ENCODE data around the gene PFKP.

PFKP gene

GRCh38 chr10:3145366-3145765 is 78.0 kb downstream of the PFKP start:
- CTCF ChIA-PET: interaction anchor here (0.9 to 1.1 kb wide), 2 partner anchors 11 to 217 kb away, joined by 3 read pairs; no protein-coding TSS in a partner anchor

More at GRCh38 chr10:3145366-3145765, 78.0 kb downstream of the PFKP start:
- Histone ChIP-seq H3K36me3 (ENCODE audit: control insufficient read depth in 2 of 2, insufficient read depth in 1 of 2, low read length in 2 of 2) (peaks cover 19 to 100% of the 10 kb centered on the region in 2 experiments), H3K4me1 (ENCODE audit: control insufficient read depth, insufficient read depth, low read length) (no peaks in the 10 kb centered on the region), H3K4me3 (ENCODE audit: low read depth, low read length) (no peak overlapping the region), H3K9me3 (ENCODE audit: control insufficient read depth, insufficient read depth, low read depth, low read length) (no peaks in the 10 kb centered on the region), H3K27ac (ENCODE audit: extremely low read depth, low read depth, low read length) (no peak overlapping the region)
- TF ChIP-seq SP3 (tag by site-specific recombination; IDR thresholded peaks at IDR 0.05) (no peak), ZNF416 (tag by site-specific recombination; IDR thresholded peaks at IDR 0.05) (no peak), ZNF561 (tag by site-specific recombination; IDR thresholded peaks at IDR 0.05; ENCODE audit: borderline replicate concordance) (no peak), HOXC10 (CRISPR knock-in tag; IDR thresholded peaks at IDR 0.05) (no peak), TSHZ1 (tag by site-specific recombination; IDR thresholded peaks at IDR 0.05; ENCODE audit: borderline replicate concordance) (no peak), GLIS1 (tag by site-specific recombination; IDR thresholded peaks at IDR 0.05) (no peak), ZBTB10 (tag by site-specific recombination; IDR thresholded peaks at IDR 0.05) (no peak), ZNF48 (tag by site-specific recombination; IDR thresholded peaks at IDR 0.05) (no peak), ZBTB8A (tag by site-specific recombination; IDR thresholded peaks at IDR 0.05) (no peak), ATF2 (tag by site-specific recombination; IDR thresholded peaks at IDR 0.05; ENCODE audit: low read depth) (no peak), ZNF624 (tag by site-specific recombination; IDR thresholded peaks at IDR 0.05) (no peak), ZNF37A (tag by site-specific recombination; IDR thresholded peaks at IDR 0.05) (no peak), ZNF10 (tag by site-specific recombination; IDR thresholded peaks at IDR 0.05) (no peak), ZSCAN30 (tag by site-specific recombination; IDR thresholded peaks at IDR 0.05) (no peak), ZBTB1 (tag by site-specific recombination; IDR thresholded peaks at IDR 0.05) (no peak), SALL2 (tag by site-specific recombination; IDR thresholded peaks at IDR 0.05; ENCODE audit: borderline replicate concordance) (no peak), WT1 (tag by site-specific recombination; IDR thresholded peaks at IDR 0.05) (no peak), ZNF398 (tag by site-specific recombination; IDR thresholded peaks at IDR 0.05) (no peak), ZNF660 (tag by site-specific recombination; IDR thresholded peaks at IDR 0.05) (no peak), ZNF514 (tag by site-specific recombination; IDR thresholded peaks at IDR 0.05) (no peak)
- POLR2A ChIA-PET: no interaction called here

All from HEK293 (cell line).